NCI-H128 (cell line): ENCODE results near the gene CAMK2D.

Source experiments
- DNase-seq: peaks from one replicate; lab custom pipeline; 2025; ENCODE audit not compliant: unreplicated experiment; lab: John Stamatoyannopoulos, UW

Gene CAMK2D

GRCh38 chr4:113482325-113482724, 279.2 kb downstream of the CAMK2D start:
- no peak for DNase-seq

- no peak for DNase-seq
Measured at GRCh38 chr4:113481820-113482219, 279.7 kb downstream of the CAMK2D start.

- DNase-seq: no peak
Measured at GRCh38 chr4:113480109-113480508, 281.4 kb downstream of the CAMK2D start.

- no peak for DNase-seq
Measured at GRCh38 chr4:113478032-113478431, 283.5 kb downstream of the CAMK2D start.

- DNase-seq: no peak
Measured at GRCh38 chr4:113476800-113477199, 284.7 kb downstream of the CAMK2D start.

GRCh38 chr4:113474017-113474416, 287.5 kb downstream of the CAMK2D start:
- no peak for DNase-seq

GRCh38 chr4:113472864-113473263, 288.7 kb downstream of the CAMK2D start:
- DNase-seq: no peak

GRCh38 chr4:113471146-113471860, 290.2 kb downstream of the CAMK2D start:
- DNase-seq: no peak

- DNase-seq: no peak
Measured at GRCh38 chr4:113469926-113470325, 291.6 kb downstream of the CAMK2D start.

GRCh38 chr4:113469023-113469390, 292.5 kb downstream of the CAMK2D start:
- no peak for DNase-seq

- no peak for DNase-seq
Measured at GRCh38 chr4:113468165-113469022, 293.1 kb downstream of the CAMK2D start.

- no peak for DNase-seq
Measured at GRCh38 chr4:113467581-113467980, 294.0 kb downstream of the CAMK2D start.

- DNase-seq: no peak
Measured at GRCh38 chr4:113462286-113462685, 299.3 kb downstream of the CAMK2D start.

- DNase-seq: no peak
Measured at GRCh38 chr4:113461281-113461680, 300.3 kb downstream of the CAMK2D start.

- no peak for DNase-seq
Measured at GRCh38 chr4:113457886-113458285, 303.7 kb downstream of the CAMK2D start.

- no peak for DNase-seq
Measured at GRCh38 chr4:113457121-113457520, 304.4 kb downstream of the CAMK2D start.

GRCh38 chr4:113455061-113455460, 306.5 kb downstream of the CAMK2D start:
- no peak for DNase-seq

- DNase-seq: no peak
Measured at GRCh38 chr4:113452868-113453620, 308.5 kb downstream of the CAMK2D start.

- no peak for DNase-seq
Measured at GRCh38 chr4:113452152-113452551, 309.4 kb downstream of the CAMK2D start.

GRCh38 chr4:113450295-113451080, 311.1 kb downstream of the CAMK2D start:
- no peak for DNase-seq
